Stimulated activated CD4-positive, alpha-beta T cell treated with anti-CD3 and anti-CD28 coated beads, Interleukin-4, amount 100 ng/mL, for 1 hour (primary cell): ENCODE results near the gene MAML3.

Experiments
- DNase-seq: peaks from one replicate; pipeline ENCODE4 v3.0.0-alpha.2; 2020

MAML3 gene

GRCh38 chr4:140037353-140038030 lies 116.5 kb downstream of the MAML3 start:
- no peak for DNase-seq

GRCh38 chr4:140031706-140032105 lies 122.3 kb downstream of the MAML3 start:
- DNase-seq, result no peak

GRCh38 chr4:140031061-140031460 lies 122.9 kb downstream of the MAML3 start:
- no peak for DNase-seq

DNA sequence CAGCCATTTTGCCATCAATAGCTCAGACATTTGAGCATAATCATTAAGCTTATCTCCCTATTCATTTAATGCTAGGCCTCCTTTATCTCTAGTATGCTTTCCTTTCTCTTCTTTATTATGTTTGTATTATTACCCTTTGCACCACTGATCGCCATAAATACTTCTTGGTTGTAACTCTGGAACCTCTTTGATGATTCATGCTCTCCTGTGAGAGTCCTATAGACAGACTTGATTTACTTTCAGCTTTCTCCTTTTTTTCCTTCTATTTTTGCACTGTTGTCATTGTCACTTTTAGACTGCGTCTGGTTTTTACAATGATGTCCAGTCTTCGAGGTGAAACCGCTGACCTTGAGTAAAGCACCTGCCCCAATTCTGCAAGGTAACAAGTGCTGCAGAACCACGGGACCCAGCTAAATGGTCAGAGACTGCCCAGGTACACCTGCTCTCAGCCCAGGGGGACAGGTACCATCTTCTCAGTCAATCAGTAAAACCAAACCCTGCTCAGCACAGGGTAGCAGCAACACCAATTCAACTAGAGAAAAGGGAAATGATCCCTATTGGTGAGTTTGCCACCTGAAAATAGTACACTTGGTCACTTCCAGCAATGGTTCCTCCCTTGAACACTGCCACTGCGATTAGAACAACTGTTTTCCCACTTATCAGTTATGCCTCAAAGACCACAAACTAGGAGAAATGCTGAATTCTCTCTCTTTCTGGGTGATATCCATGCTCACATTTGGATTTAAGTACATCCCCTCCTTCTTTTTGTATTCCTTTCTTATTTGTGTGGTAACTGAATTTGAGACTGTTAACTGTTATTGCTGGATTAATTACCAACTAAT lies 125.1 kb downstream of the MAML3 start:
- DNase-seq, result no peak

DNA sequence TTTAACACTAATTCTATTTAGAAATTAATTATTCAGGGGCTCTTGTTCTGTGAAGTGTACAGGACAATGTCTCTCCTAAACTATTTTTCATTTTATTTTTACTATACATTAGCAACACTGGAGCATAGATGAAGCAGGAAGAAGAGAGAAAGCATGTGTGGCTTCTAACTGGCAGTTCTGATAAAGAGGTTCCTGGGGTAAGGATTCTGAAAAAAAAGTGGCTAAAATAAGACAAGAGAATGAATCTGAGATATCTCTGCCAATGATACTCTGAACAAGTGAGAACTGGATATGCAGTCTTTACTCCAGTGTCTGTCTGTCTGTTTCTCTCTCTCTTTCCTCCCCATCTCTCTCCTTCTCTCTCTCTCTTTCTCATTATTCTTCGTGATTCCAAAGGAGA lies 125.9 kb downstream of the MAML3 start:
- no peak for DNase-seq

DNA sequence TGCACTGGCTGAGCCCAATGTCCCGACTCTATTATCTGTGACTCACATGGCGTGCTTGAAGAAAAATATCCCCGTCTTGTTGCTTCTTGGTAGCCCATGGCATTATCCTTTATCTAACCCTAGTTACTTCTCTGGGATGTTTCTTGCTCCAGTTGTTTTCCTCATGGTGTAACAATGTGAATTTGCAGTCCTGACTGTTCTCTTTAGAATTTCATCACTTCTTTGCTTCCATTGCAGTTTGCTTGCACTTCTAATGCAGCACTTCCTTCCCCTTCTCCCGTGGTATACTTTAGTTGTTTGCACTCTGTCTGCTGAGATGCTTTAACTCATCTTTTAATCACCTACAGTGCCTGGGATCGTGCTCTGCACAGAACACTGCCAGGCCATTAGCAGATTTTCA lies 126.9 kb downstream of the MAML3 start:
- DNase-seq, result no peak

DNA sequence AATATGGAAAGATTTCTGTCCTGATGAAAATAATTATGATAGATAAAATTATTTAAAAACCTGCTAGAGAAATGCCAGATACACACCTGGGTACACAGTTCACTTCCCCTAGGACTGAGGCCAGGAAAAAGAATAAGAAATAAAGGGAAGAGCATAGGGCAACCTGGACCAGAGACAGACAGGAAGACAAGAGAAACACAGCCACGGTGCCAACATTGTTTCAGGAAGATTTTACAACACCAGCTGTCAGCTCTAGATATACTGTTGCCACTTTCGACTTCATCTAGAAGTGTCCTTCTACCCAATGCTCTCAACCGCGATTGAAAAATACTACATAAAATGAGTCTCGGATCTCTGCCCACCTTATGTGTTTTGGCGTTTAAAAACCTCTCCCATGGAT lies 128.5 kb downstream of the MAML3 start:
- no peak for DNase-seq

DNA sequence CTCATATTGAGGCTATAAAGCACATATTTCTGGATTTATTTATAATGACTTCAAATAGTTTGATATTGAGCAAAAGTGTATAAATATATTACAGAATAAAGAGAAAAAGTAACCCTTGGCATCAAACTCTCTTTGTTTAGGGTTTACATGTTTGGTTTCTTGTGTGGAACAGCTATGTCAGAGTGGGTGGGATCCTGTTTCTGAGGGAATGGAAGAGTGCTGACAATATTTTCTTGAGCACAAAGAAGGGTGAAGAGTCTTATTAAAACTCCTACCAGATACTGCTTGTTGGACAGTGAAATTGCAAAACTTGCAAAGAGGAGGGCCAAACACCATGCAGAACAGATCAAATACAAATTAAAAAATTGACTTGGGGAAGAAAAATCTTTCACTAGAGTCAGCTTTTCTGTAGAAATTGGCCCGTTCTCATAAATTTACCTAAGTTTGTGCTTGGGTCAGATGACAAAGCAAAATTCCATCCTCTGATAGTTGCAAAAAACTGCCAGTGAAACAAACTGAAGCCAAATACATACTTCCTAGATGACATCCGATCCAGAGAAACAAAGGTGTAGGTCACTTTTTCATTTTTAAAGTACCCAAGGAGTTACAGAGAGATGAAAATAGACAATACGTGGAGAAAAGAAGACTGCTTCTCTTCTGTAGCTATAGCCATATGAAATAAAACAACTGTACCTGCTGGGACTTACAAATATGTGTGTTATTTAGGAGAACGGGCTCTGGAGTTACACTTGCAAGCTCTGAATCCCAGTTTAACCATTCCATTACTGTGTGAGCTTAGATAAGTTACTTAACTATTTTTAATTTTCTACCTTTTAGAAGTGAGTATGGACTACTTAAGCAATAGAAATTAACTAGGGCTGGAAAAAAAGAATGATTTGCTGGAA lies 133.3 kb downstream of the MAML3 start:
- no peak for DNase-seq

- no peak for DNase-seq
These were observed 134.2 kb downstream of the MAML3 start for GRCh38 chr4:140019619-140020347.

DNA sequence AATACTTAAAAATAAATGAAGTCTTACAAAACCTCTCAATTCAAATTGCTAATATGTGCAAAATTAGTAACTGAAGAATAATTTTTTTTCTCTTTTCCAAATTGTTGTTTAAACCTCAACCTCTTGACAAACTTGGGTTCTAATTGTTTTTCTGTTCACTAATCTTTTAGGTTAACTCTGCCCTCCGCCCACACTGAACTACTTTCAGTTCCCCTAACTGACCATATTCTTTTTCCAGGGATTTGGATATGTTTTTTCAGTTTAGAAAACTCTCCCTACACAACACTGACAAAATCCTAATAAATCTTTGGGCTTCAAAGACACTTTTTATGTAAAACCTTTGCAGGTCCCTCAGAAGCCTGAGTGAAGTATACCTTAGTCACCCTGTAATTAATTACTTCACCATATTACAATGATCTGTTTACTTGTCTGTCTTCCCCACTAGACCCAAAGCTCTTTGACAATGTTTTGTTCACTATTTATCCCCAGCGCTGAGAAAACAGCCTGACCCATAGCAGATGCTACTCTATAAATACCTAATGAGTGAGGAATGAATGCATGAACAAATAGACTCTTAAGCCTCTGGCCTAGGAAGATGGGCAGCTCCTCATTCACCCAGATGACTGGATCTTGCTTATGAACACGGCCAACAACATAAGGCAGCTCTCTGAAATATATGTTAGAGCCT lies 134.9 kb downstream of the MAML3 start:
- no peak for DNase-seq

GRCh38 chr4:140014284-140014683 lies 139.7 kb downstream of the MAML3 start:
- DNase-seq, result no peak

GRCh38 chr4:140012688-140013486 lies 141.1 kb downstream of the MAML3 start:
- DNase-seq, result peak; percentile 49

DNA sequence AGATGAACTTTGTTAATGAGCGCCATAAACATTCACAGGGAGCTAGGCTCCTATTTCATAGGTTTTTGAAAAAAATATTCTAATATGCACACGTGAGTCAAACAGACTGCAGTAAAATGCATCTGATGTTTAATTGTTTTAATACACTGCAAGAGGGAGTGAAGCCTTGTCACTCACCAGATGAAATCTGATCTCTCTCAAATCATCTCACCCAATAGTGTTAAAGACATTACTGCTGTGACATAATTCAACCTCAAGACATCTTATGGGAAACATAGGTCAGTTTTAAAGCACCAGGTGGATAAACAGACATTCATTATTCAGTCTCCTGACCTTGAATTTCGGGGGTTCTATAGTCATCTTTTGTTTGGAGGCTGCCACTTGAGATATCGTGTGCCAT lies 148.3 kb downstream of the MAML3 start:
- no peak for DNase-seq

DNA sequence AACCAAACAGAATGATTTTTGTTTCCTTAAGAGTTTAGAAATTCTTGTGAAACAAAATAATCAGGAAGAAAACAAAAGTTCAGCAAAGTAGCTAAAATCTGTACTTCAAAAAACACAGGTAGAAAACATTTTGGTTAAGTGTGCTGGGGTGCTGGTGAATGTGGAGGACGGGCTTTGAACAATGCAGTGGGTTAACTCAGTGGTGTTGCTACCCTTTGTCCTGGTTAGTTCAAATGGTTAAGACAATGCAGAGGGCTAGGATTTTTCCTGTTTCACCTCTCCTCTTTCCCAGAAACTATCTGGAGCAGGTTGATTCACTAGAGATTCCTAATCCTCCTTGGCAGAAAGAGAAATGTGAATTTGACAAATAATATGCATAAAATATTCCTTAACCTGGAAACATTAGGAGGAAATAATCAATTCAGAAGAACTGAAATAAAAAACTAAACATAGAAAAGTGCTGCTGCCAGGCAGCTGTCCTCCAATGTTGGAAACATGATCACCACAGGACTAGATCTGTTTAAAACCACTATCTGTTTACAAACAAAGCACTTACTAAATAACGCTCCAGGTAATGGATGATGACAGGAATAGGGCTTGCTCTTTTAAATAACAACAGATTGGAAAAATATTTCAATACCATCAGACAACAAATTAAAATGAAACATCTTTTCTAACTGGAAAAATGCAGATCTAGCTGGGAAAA lies 148.9 kb downstream of the MAML3 start:
- no peak for DNase-seq

DNA sequence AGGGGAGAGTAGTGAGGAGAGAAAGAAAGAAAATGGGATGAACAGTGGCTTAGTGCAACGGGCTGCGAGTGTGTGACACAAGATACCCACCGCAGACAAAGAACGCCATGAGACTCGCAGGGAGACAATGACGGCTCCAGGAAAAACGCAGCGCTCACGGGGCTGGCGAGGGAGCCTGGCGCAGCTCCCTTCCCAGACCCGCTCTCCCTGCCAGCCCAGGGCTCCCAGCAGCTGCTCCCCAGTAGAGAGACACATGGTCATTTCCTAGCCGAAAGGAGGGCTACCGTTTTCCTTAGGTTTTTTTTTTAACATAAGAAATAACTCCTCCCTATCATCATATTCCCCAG lies 149.5 kb downstream of the MAML3 start:
- DNase-seq, result no peak

- DNase-seq, result no peak
These were observed 150.0 kb downstream of the MAML3 start for GRCh38 chr4:140003876-140004548.

DNA sequence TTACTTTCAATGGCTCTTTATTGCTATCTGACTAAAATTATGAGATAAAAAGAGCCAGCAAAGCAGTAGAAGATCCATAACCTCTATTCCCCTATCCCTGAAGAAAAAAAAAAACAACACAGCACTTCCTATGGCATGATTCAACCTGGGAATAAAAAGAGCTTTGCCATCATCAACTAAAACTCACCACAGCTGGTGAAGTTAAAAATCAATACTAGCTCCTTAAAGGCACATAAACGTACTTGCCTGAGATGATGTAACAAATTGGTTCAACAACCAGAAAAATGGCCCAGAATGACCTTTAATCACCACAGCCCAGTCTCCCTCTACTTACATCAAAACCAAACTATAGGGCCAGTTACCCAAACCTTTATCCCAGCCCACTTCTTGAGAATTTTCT lies 153.8 kb downstream of the MAML3 start:
- DNase-seq, result no peak

- DNase-seq, result peak; percentile 39
These were observed 164.9 kb downstream of the MAML3 start for GRCh38 chr4:139988863-139989765.

GRCh38 chr4:139987502-139987850 lies 166.5 kb downstream of the MAML3 start:
- DNase-seq, result no peak
